Measurements from ENCODE around the gene RPS6KA2.

DNA sequence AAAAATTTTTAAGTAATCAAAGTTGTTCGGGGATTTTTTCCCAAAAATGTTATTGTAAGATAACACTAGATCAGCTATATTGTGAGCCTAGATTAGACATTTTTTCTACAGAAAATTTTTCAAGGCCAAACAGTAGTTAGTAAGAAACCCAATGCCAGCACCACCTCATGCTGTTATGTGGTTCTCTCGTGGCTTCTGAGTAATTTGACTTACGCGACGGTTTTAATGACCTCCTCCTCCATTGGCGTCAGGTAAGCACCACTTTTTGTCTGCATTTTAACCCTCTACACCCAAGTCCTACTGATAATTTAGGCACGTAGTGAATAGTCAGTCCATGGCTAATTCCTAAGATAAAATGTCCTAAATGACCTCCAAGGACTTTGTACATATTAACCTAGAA lies 9.7 kb downstream of the RPS6KA2 start:
- TF ChIP-seq, protein P1, sequence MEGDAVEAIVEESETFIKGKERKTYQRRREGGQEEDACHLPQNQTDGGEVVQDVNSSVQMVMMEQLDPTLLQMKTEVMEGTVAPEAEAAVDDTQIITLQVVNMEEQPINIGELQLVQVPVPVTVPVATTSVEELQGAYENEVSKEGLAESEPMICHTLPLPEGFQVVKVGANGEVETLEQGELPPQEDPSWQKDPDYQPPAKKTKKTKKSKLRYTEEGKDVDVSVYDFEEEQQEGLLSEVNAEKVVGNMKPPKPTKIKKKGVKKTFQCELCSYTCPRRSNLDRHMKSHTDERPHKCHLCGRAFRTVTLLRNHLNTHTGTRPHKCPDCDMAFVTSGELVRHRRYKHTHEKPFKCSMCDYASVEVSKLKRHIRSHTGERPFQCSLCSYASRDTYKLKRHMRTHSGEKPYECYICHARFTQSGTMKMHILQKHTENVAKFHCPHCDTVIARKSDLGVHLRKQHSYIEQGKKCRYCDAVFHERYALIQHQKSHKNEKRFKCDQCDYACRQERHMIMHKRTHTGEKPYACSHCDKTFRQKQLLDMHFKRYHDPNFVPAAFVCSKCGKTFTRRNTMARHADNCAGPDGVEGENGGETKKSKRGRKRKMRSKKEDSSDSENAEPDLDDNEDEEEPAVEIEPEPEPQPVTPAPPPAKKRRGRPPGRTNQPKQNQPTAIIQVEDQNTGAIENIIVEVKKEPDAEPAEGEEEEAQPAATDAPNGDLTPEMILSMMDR (IDR thresholded peaks at IDR 0.05), result no peak
- TF ChIP-seq POLR2A (IDR thresholded peaks at IDR 0.05), result no peak
